OCI-LY3 (cell line): ENCODE data around the gene NCR3LG1.

Source experiments
- CTCF ChIP-seq: fragments of 200-600, 300-600 bp; sonication (generic); IDR thresholded peaks from 2 replicates; pipeline ENCODE4 v1.5.1; 2014; ENCODE audit warnings: antibody characterized with exemption, low read length, low read depth
- EZH2phosphoT487 ChIP-seq: fragments of 200-600 bp; shearing (Covaris generic); IDR thresholded peaks from 2 replicates; pipeline ENCODE4 v1.6.1; 2018; ENCODE audit warnings: antibody characterized with exemption, mixed run types, low read depth

- TF ChIP-seq CTCF (no peak), EZH2phosphoT487 (no peak)
These were observed 44.0 kb downstream of the NCR3LG1 start for GRCh38 chr11:17395554-17395961.
